IPS-NIHi7 (cell line): ENCODE measurements around the gene MAML2.
A peak's percentile ranks its signal among the peaks of the same experiment; 100 is the strongest.

Experiments
- DNase-seq: peaks from one replicate; pipeline ENCODE4 v3.0.0; 2012; ENCODE audit warnings: mixed read lengths; ENCODE audit errors: extremely low spot score

MAML2 gene

GRCh38 chr11:96318399-96318798, 24.6 kb downstream of the MAML2 start:
- no peak for DNase-seq

- DNase-seq, result no peak
Observed at GRCh38 chr11:96317985-96318384, 25.0 kb downstream of the MAML2 start.

GRCh38 chr11:96317571-96317970, 25.4 kb downstream of the MAML2 start:
- DNase-seq, result no peak

- DNase-seq, result no peak
Observed at GRCh38 chr11:96316869-96317268, 26.1 kb downstream of the MAML2 start.

- no peak for DNase-seq
Observed at GRCh38 chr11:96315476-96315875, 27.5 kb downstream of the MAML2 start.

GRCh38 chr11:96314326-96315020, 28.5 kb downstream of the MAML2 start:
- DNase-seq, result no peak

- no peak for DNase-seq
Observed at GRCh38 chr11:96313163-96313562, 29.8 kb downstream of the MAML2 start.

- no peak for DNase-seq
Observed at GRCh38 chr11:96311120-96311568, 31.9 kb downstream of the MAML2 start.

- DNase-seq, result no peak
Observed at GRCh38 chr11:96310236-96310635, 32.8 kb downstream of the MAML2 start.

GRCh38 chr11:96309643-96310017, 33.4 kb downstream of the MAML2 start:
- no peak for DNase-seq

GRCh38 chr11:96309016-96309642, 33.9 kb downstream of the MAML2 start:
- no peak for DNase-seq

- DNase-seq, result no peak
Observed at GRCh38 chr11:96307776-96308140, 35.2 kb downstream of the MAML2 start.

GRCh38 chr11:96306933-96307775, 35.8 kb downstream of the MAML2 start:
- DNase-seq, result peak; percentile 31

GRCh38 chr11:96306600-96306932, 36.4 kb downstream of the MAML2 start:
- DNase-seq, result no peak

- no peak for DNase-seq
Observed at GRCh38 chr11:96306071-96306470, 36.9 kb downstream of the MAML2 start.

- DNase-seq, result no peak
Observed at GRCh38 chr11:96303980-96304379, 39.0 kb downstream of the MAML2 start.

GRCh38 chr11:96303064-96303463, 39.9 kb downstream of the MAML2 start:
- DNase-seq, result no peak

GRCh38 chr11:96301818-96302217, 41.2 kb downstream of the MAML2 start:
- DNase-seq, result no peak

- DNase-seq, result no peak
Observed at GRCh38 chr11:96299155-96299888, 43.7 kb downstream of the MAML2 start.

GRCh38 chr11:96295369-96295768, 47.6 kb downstream of the MAML2 start:
- DNase-seq, result no peak

GRCh38 chr11:96294289-96294688, 48.7 kb downstream of the MAML2 start:
- no peak for DNase-seq

GRCh38 chr11:96293598-96294021, 49.4 kb downstream of the MAML2 start:
- no peak for DNase-seq
